Neural cell (in vitro differentiated cells): ENCODE measurements around the gene LEO1. TPM values are rescaled to one million over a fixed set of nuclear protein-coding genes. Genes with fewer than 3 reads are reported as not detected.

Experiments
- H2AFZ ChIP-seq: fragments of 200-600, 300-800 bp; sonication (generic), shearing (Covaris generic); 2 replicates; pipeline ENCODE4 v1.6.0; 2014; ENCODE audit warnings: low read depth, mild to moderate bottlenecking, antibody characterized with exemption, low read length, moderate library complexity
- H3F3A ChIP-seq: fragments of 200-600 bp; shearing (Covaris generic); 2 replicates; pipeline ENCODE4 v1.6.1; 2016; ENCODE audit warnings: mild to moderate bottlenecking, moderate library complexity, mixed read lengths, antibody characterized with exemption, low read length; ENCODE audit not compliant: insufficient read depth, poor library complexity, severe bottlenecking
- H3K27ac ChIP-seq: fragments of 200-600, 300-800 bp; sonication (generic), shearing (Covaris generic); 2 replicates; pipeline ENCODE4 v1.5.1; 2014; ENCODE audit warnings: mild to moderate bottlenecking, low read length, moderate library complexity
- H3K27me3 ChIP-seq: fragments of 300-800, 200-600 bp; sonication (generic), shearing (Covaris generic); 2 replicates; pipeline ENCODE4 v1.6.0; 2014; ENCODE audit warnings: mild to moderate bottlenecking, low read depth, low read length, moderate library complexity; ENCODE audit not compliant: insufficient read depth
- H3K36me3 ChIP-seq: fragments of 300-800, 200-600 bp; sonication (generic), shearing (Covaris generic); 2 replicates; pipeline ENCODE4 v1.5.1; 2014; ENCODE audit warnings: mild to moderate bottlenecking, antibody characterized with exemption, low read length, moderate library complexity; ENCODE audit not compliant: insufficient read depth
- H3K4me2 ChIP-seq: fragments of 300-800, 200-600 bp; sonication (generic), shearing (Covaris generic); 2 replicates; pipeline ENCODE4 v1.6.0; 2014; ENCODE audit warnings: mild to moderate bottlenecking, low read length
- H3K4me3 ChIP-seq: fragments of 300-800, 200-600 bp; sonication (generic), shearing (Covaris generic); 2 replicates; pipeline ENCODE4 v1.5.1; 2014; ENCODE audit warnings: mild to moderate bottlenecking, low read length, moderate library complexity
- H3K79me2 ChIP-seq: fragments of 200-600 bp; shearing (Covaris generic); replicated peaks from 2 replicates; pipeline ENCODE4 v1.6.0; 2014; ENCODE audit warnings: mild to moderate bottlenecking, low read length, moderate library complexity; ENCODE audit not compliant: insufficient read depth
- H3K9ac ChIP-seq: fragments of 300-800, 200-600 bp; sonication (generic), shearing (Covaris generic); 2 replicates; pipeline ENCODE4 v1.6.1; 2016; ENCODE audit warnings: mild to moderate bottlenecking, low read length, mixed read lengths
- H3K9me2 ChIP-seq: fragments of 200-600 bp; shearing (Covaris generic); 2 replicates; pipeline ENCODE4 v1.6.1; 2016; ENCODE audit warnings: mild to moderate bottlenecking, low read length, mixed read lengths; ENCODE audit not compliant: insufficient read depth
- H3K9me3 ChIP-seq: fragments of 200-600, 300-800 bp; sonication (generic), shearing (Covaris generic); 2 replicates; pipeline ENCODE4 v1.6.1; 2016; ENCODE audit warnings: mild to moderate bottlenecking, mixed run types, low read length, moderate library complexity, mixed read lengths
- H4K20me1 ChIP-seq: fragments of 200-600 bp; shearing (Covaris generic); 2 replicates; pipeline ENCODE4 v1.6.1; 2016; ENCODE audit warnings: mild to moderate bottlenecking, mixed run types; ENCODE audit not compliant: insufficient read depth
- CTCF ChIP-seq: fragments of 450-650 bp; IDR thresholded peaks from 2 replicates; pipeline ENCODE4 v1.5.1; 2014; ENCODE audit warnings: antibody characterized with exemption, mild to moderate bottlenecking, moderate library complexity; ENCODE audit not compliant: poor library complexity, severe bottlenecking
- EP300 ChIP-seq: fragments of 450-650 bp; conservative IDR thresholded peaks from 2 replicates; pipeline ENCODE4 v1.6.1; 2014; ENCODE audit warnings: antibody characterized with exemption, mild to moderate bottlenecking, moderate library complexity; ENCODE audit not compliant: poor library complexity, severe bottlenecking
- EZH2 ChIP-seq: fragments of 200-600, 300-800 bp; shearing (Covaris generic), sonication (generic); IDR thresholded peaks from 2 replicates; pipeline ENCODE4 v1.6.1; 2014; ENCODE audit warnings: antibody characterized with exemption, low read length, borderline replicate concordance, mild to moderate bottlenecking; ENCODE audit not compliant: insufficient read depth, poor library complexity, severe bottlenecking
- MXI1 ChIP-seq: fragments of 450-650 bp; conservative IDR thresholded peaks from 2 replicates; pipeline ENCODE4 v1.6.1; 2014; ENCODE audit warnings: antibody characterized with exemption, mild to moderate bottlenecking; ENCODE audit not compliant: poor library complexity, severe bottlenecking
- POLR2AphosphoS5 ChIP-seq: IDR thresholded peaks from 2 replicates; pipeline ENCODE4 v1.6.1; 2012
- RAD21 ChIP-seq: fragments of 450-650 bp; conservative IDR thresholded peaks from 2 replicates; pipeline ENCODE4 v1.6.1; 2014; ENCODE audit warnings: antibody characterized with exemption, mild to moderate bottlenecking, moderate library complexity
- REST ChIP-seq: IDR thresholded peaks from 2 replicates; pipeline ENCODE4 v1.6.1; 2012; ENCODE audit warnings: borderline replicate concordance
- SMC3 ChIP-seq: fragments of 450-650 bp; conservative IDR thresholded peaks from 2 replicates; pipeline ENCODE4 v1.6.1; 2014; ENCODE audit warnings: antibody characterized with exemption, mild to moderate bottlenecking, moderate library complexity; ENCODE audit not compliant: poor library complexity
- TAF1 ChIP-seq: IDR thresholded peaks from 2 replicates; pipeline ENCODE4 v1.6.1; 2012; ENCODE audit warnings: low read depth
- polyA plus RNA-seq: library from polyadenylated mRNA; depleted of rRNA; stranded (reverse); fragments of >200 nt; gene quantifications from 2 replicates; pipeline ENCODE4 v1.2.3, GENCODE V29; 2014

Gene LEO1
- polyA plus RNA-seq, 1 donor from 2014 or later: 30.3 TPM

- no peaks in the 10 kb centered on the region for H3K27me3 ChIP-seq
- H2AFZ ChIP-seq: no peak overlapping the region
- no peak overlapping the region for H3K4me2 ChIP-seq
- no peak overlapping the region for H3K9ac ChIP-seq
- H3K36me3 ChIP-seq: no peaks in the 10 kb centered on the region
- H4K20me1 ChIP-seq: no peaks in the 10 kb centered on the region
- H3K4me3 ChIP-seq: no peak overlapping the region
- H3K9me3 ChIP-seq: no peaks in the 10 kb centered on the region
- no peak for TF ChIP-seq SMC3
- no peak for TF ChIP-seq POLR2AphosphoS5
- TF ChIP-seq RAD21: no peak
- no peak for TF ChIP-seq EP300
- no peak for TF ChIP-seq MXI1
- no peak for TF ChIP-seq REST
- no peak for TF ChIP-seq CTCF
- no peak for TF ChIP-seq EZH2
- TF ChIP-seq TAF1: no peak
- H3K9me2 ChIP-seq: no peaks in the 10 kb centered on the region
- H3F3A ChIP-seq: no peaks in the 10 kb centered on the region
- H3K27ac ChIP-seq: no peak overlapping the region
- no peaks in the 10 kb centered on the region for H3K79me2 ChIP-seq
Observed at GRCh38 chr15:51909584-51909983, 62.0 kb downstream of the LEO1 start.

- Histone ChIP-seq H3K79me2 (no peaks in the 10 kb centered on the region), H3K4me2 (no peak overlapping the region), H3K36me3 (no peaks in the 10 kb centered on the region), H3F3A (no peaks in the 10 kb centered on the region), H3K4me3 (no peak overlapping the region), H3K27ac (no peak overlapping the region), H3K9ac (no peak overlapping the region), H3K9me2 (no peaks in the 10 kb centered on the region), H3K27me3 (no peaks in the 10 kb centered on the region), H3K9me3 (no peaks in the 10 kb centered on the region), H2AFZ (no peak overlapping the region), H4K20me1 (no peaks in the 10 kb centered on the region)
- TF ChIP-seq RAD21: no peak
- TF ChIP-seq CTCF: no peak
- TF ChIP-seq REST: no peak
- no peak for TF ChIP-seq POLR2AphosphoS5
- TF ChIP-seq MXI1: no peak
- TF ChIP-seq SMC3: no peak
- TF ChIP-seq EP300: no peak
- no peak for TF ChIP-seq EZH2
- no peak for TF ChIP-seq TAF1
Observed at GRCh38 chr15:51908316-51908715, 63.3 kb downstream of the LEO1 start.
